Esophagus squamous epithelium (tissue), 4 donors: Measurements from ENCODE around the gene TCF12.

ENCODE experiments used
- POLR2A ChIP-seq, 4 donors: fragments of 450-650 bp; IDR thresholded peaks; one replicate each; pipeline ENCODE4 v1.6.1; 2017; ENCODE audit warnings: antibody characterized with exemption in 4 of 4, mild to moderate bottlenecking in 4 of 4, moderate library complexity in 3 of 4
- TF ChIP-seq, protein P1 (sequence below), 6 experiments: fragments of 450-650 bp in 4 of 6; fragments of 200-600 bp in 2 of 6; sonication (generic) in 2 of 6; IDR thresholded peaks; one replicate each; pipeline ENCODE4 v1.5.1; 2016 to 2019; ENCODE audit warnings: antibody characterized with exemption in 6 of 6, mild to moderate bottlenecking in 4 of 6, moderate library complexity in 4 of 6

DNA sequence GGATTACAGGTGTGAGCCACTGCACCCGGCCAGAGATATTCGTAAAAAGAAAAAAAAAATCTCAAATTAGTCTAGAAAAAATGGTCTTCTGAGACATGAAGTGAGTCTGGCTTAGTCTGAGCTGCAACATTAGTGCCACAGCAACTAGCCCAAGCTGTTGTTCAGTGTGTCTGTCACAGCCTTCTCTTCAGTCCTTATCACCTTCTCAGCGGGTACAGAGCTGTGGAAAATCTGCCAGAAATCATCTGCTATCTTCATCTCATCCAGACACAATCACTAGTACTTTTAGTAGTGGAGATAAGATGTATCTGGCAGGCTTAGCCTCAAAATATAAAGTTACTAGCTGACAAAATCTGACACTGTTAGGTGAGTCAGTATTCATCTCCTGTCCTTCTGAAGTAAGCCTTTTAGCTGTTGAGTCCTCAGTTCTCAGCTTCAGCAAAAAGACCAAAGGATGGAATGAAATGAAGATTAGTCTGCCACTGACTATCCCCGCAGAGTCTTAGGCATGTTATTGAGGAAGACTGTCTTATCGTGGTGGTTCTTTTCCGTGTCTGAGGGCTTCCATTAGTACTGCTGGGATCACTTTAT is 337.4 kb downstream of the TCF12 start:
- TF ChIP-seq, protein P1, sequence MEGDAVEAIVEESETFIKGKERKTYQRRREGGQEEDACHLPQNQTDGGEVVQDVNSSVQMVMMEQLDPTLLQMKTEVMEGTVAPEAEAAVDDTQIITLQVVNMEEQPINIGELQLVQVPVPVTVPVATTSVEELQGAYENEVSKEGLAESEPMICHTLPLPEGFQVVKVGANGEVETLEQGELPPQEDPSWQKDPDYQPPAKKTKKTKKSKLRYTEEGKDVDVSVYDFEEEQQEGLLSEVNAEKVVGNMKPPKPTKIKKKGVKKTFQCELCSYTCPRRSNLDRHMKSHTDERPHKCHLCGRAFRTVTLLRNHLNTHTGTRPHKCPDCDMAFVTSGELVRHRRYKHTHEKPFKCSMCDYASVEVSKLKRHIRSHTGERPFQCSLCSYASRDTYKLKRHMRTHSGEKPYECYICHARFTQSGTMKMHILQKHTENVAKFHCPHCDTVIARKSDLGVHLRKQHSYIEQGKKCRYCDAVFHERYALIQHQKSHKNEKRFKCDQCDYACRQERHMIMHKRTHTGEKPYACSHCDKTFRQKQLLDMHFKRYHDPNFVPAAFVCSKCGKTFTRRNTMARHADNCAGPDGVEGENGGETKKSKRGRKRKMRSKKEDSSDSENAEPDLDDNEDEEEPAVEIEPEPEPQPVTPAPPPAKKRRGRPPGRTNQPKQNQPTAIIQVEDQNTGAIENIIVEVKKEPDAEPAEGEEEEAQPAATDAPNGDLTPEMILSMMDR (IDR thresholded peaks at IDR 0.05), result no peak
- TF ChIP-seq POLR2A (IDR thresholded peaks at IDR 0.05), result no peak
